Measurements from ENCODE around the gene UNC5C. TPM values are rescaled to one million over a fixed set of nuclear protein-coding genes. Genes with fewer than 3 reads are reported as not detected.

The UNC5C gene
- polyA plus RNA-seq, 1 donor (not counting 4 experiments of a cell fraction or from before 2014, with no cell fraction given): not detected

DNA sequence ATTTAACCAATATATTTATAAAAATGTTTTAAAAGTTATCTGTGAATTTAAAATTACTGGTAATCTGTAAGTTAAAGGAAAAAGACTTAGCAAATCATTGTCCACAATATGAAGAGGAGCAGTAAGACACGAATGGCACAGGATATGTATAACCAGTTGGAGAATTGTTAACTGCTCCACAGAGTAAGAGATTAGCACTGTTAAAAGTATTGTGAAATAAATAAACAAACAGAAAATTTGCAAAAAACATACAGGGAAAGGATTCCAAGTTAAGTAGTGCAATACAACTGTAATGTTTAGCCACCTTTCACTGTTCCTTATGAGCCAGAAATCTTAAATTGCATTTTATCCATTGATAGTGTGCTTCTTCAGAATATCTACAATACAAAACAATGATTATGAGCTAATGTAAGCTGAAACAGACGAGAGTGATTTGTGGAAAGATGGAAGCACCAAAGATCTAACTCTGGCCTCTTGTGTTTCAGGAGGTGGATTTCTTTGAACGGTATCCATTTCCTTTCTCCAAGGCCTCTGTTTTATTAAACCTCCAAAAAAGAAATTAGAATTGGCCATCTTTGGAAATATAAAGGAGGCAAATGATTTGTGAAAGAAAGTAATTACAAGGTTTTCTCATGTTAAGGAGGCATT, 188.4 kb downstream of the UNC5C start:
- H3K4me3 ChIP-seq (ENCODE audit: control insufficient read depth in 2 of 3, extremely low read depth in 1 of 3, insufficient read depth in 2 of 3, low read depth in 1 of 3, low read length in 3 of 3): no peak overlapping the region
- no peaks in the 10 kb centered on the region for H3K9me1 ChIP-seq (ENCODE audit: control insufficient read depth, extremely low read depth, insufficient read depth, low read length)
- dilution Hi-C loops (cut with MboI; ENCODE audit: extremely low pct_ligation_motif_present, low sequenced_read_pairs): no loop called here
- no peak overlapping the region for H3K27ac ChIP-seq (ENCODE audit: control insufficient read depth, insufficient read depth, low read length)
- FAIRE-seq: no peak
- H3K79me2 ChIP-seq (ENCODE audit: control insufficient read depth, insufficient read depth, low read length): no peaks in the 10 kb centered on the region
- no peak overlapping the region for H3K9ac ChIP-seq (ENCODE audit: control insufficient read depth, extremely low read depth, insufficient read depth, low read length)
- TF ChIP-seq EZH2 (IDR thresholded peaks at IDR 0.05; ENCODE audit: low read length): no peak
- TF ChIP-seq, protein P1, sequence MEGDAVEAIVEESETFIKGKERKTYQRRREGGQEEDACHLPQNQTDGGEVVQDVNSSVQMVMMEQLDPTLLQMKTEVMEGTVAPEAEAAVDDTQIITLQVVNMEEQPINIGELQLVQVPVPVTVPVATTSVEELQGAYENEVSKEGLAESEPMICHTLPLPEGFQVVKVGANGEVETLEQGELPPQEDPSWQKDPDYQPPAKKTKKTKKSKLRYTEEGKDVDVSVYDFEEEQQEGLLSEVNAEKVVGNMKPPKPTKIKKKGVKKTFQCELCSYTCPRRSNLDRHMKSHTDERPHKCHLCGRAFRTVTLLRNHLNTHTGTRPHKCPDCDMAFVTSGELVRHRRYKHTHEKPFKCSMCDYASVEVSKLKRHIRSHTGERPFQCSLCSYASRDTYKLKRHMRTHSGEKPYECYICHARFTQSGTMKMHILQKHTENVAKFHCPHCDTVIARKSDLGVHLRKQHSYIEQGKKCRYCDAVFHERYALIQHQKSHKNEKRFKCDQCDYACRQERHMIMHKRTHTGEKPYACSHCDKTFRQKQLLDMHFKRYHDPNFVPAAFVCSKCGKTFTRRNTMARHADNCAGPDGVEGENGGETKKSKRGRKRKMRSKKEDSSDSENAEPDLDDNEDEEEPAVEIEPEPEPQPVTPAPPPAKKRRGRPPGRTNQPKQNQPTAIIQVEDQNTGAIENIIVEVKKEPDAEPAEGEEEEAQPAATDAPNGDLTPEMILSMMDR (optimal IDR thresholded peaks at IDR 0.05 in 1 of 3, IDR thresholded peaks at IDR 0.05 in 1 of 3, conservative IDR thresholded peaks at IDR 0.05 in 1 of 3; ENCODE audit: extremely low read depth in 1 of 3, insufficient read depth in 2 of 3, low read length in 3 of 3): no peak
- no peaks in the 10 kb centered on the region for H3K4me1 ChIP-seq (ENCODE audit: control insufficient read depth, extremely low read depth, insufficient read depth, low read length)
- no peak overlapping the region for H3K4me2 ChIP-seq (ENCODE audit: control insufficient read depth, extremely low read depth, insufficient read depth, low read depth, low read length)
- H2AFZ ChIP-seq (ENCODE audit: control insufficient read depth, low read length): no peak overlapping the region
- DNase-seq (ENCODE audit: low read depth, low spot score): no peak
- H3K27me3 ChIP-seq (ENCODE audit: control insufficient read depth, extremely low read depth, insufficient read depth, low read length): no peaks in the 10 kb centered on the region
- H3K9me3 ChIP-seq (ENCODE audit: control insufficient read depth, low read depth, low read length): no peaks in the 10 kb centered on the region
- H4K20me1 ChIP-seq (ENCODE audit: control insufficient read depth, extremely low read depth, insufficient read depth, low read length): no peaks in the 10 kb centered on the region
- no peaks in the 10 kb centered on the region for H3K36me3 ChIP-seq (ENCODE audit: control insufficient read depth in 2 of 2, extremely low read depth in 1 of 2, insufficient read depth in 2 of 2, low read length in 2 of 2)

- H3K4me2 ChIP-seq (ENCODE audit: control insufficient read depth, extremely low read depth, insufficient read depth, low read depth, low read length): no peak overlapping the region
- H3K4me1 ChIP-seq (ENCODE audit: control insufficient read depth, extremely low read depth, insufficient read depth, low read length): no peaks in the 10 kb centered on the region
- H3K79me2 ChIP-seq (ENCODE audit: control insufficient read depth, insufficient read depth, low read length): no peaks in the 10 kb centered on the region
- no peak overlapping the region for H3K4me3 ChIP-seq (ENCODE audit: control insufficient read depth in 2 of 3, extremely low read depth in 1 of 3, insufficient read depth in 2 of 3, low read depth in 1 of 3, low read length in 3 of 3)
- no peaks in the 10 kb centered on the region for H3K9me3 ChIP-seq (ENCODE audit: control insufficient read depth, low read depth, low read length)
- no peak overlapping the region for H3K27ac ChIP-seq (ENCODE audit: control insufficient read depth, insufficient read depth, low read length)
- no peaks in the 10 kb centered on the region for H3K27me3 ChIP-seq (ENCODE audit: control insufficient read depth, extremely low read depth, insufficient read depth, low read length)
- FAIRE-seq: no peak
- H3K36me3 ChIP-seq (ENCODE audit: control insufficient read depth in 2 of 2, extremely low read depth in 1 of 2, insufficient read depth in 2 of 2, low read length in 2 of 2): no peaks in the 10 kb centered on the region
- no peak for DNase-seq (ENCODE audit: low read depth, low spot score)
- no peak overlapping the region for H3K9ac ChIP-seq (ENCODE audit: control insufficient read depth, extremely low read depth, insufficient read depth, low read length)
- H3K9me1 ChIP-seq (ENCODE audit: control insufficient read depth, extremely low read depth, insufficient read depth, low read length): no peaks in the 10 kb centered on the region
- dilution Hi-C loops (cut with MboI; ENCODE audit: extremely low pct_ligation_motif_present, low sequenced_read_pairs): no loop called here
- no peaks in the 10 kb centered on the region for H4K20me1 ChIP-seq (ENCODE audit: control insufficient read depth, extremely low read depth, insufficient read depth, low read length)
- TF ChIP-seq, protein P1 (optimal IDR thresholded peaks at IDR 0.05 in 1 of 3, IDR thresholded peaks at IDR 0.05 in 1 of 3, conservative IDR thresholded peaks at IDR 0.05 in 1 of 3; ENCODE audit: extremely low read depth in 1 of 3, insufficient read depth in 2 of 3, low read length in 3 of 3): no peak
- no peak for TF ChIP-seq EZH2 (IDR thresholded peaks at IDR 0.05; ENCODE audit: low read length)
- H2AFZ ChIP-seq (ENCODE audit: control insufficient read depth, low read length): no peak overlapping the region
These were observed 190.4 kb downstream of the UNC5C start for GRCh38 chr4:95358421-95358820.

All from keratinocyte (primary cell).